HepG2 (cell line): ENCODE measurements around the gene FAM229A. TPM values are rescaled to one million over a fixed set of nuclear protein-coding genes. Genes with fewer than 3 reads are reported as not detected.
A peak's percentile ranks its signal among the peaks of the same experiment; 100 is the strongest.

Experiments
- ARNT2 ChIP-seq: sonication (generic); formaldehyde crosslinking; IDR thresholded peaks from 2 replicates; pipeline ENCODE4 v1.8.0; 2022; ENCODE audit warnings: mild to moderate bottlenecking, low read depth, missing genetic modification reagents, moderate library complexity
- HDAC2 ChIP-seq: sonication (generic); formaldehyde crosslinking; IDR thresholded peaks from 2 replicates; pipeline ENCODE4 v1.4.0; 2020; ENCODE audit warnings: missing genetic modification reagents
- HMG20B ChIP-seq: conservative IDR thresholded peaks from 2 replicates; pipeline ENCODE4 v1.6.1; 2016; ENCODE audit warnings: missing genetic modification reagents, missing compliant biosample characterization
- KDM3A ChIP-seq: IDR thresholded peaks from 2 replicates; pipeline ENCODE4 v1.6.1; 2018; ENCODE audit warnings: low read depth, missing compliant biosample characterization
- KLF16 ChIP-seq, 2 experiments: sonication (generic) in 1 of 2; formaldehyde crosslinking in 1 of 2; IDR thresholded peaks; 2 replicates each; pipeline versions ENCODE4 v1.6.1 to v1.8.0; 2016 to 2023; ENCODE audit warnings: missing genetic modification reagents in 2 of 2, missing compliant biosample characterization in 1 of 2
- LRRFIP1 ChIP-seq: sonication (generic); formaldehyde crosslinking; conservative IDR thresholded peaks from 2 replicates; pipeline ENCODE4 v1.4.0; 2020; ENCODE audit warnings: missing genetic modification reagents
- RBM22 ChIP-seq: fragments of 200-400 bp; formaldehyde crosslinking; optimal IDR thresholded peaks from 2 replicates; pipeline ENCODE3; 2017; ENCODE audit warnings: mild to moderate bottlenecking, low read length, moderate library complexity
- TARDBP ChIP-seq: sonication (generic); formaldehyde crosslinking; IDR thresholded peaks from 2 replicates; pipeline ENCODE4 v1.8.0; 2022; ENCODE audit warnings: mild to moderate bottlenecking, missing genetic modification reagents
- TBX3 ChIP-seq: fragments of 450-650 bp; IDR thresholded peaks from 2 replicates; pipeline ENCODE4 v1.6.1; 2017; ENCODE audit warnings: antibody characterized with exemption, mild to moderate bottlenecking, inconsistent platforms, borderline replicate concordance
- ZBTB7A ChIP-seq: sonication (generic); formaldehyde crosslinking; IDR thresholded peaks from 2 replicates; pipeline ENCODE4 v1.8.0; 2022; ENCODE audit warnings: mild to moderate bottlenecking, missing genetic modification reagents
- ZFP36L1 ChIP-seq: sonication (generic); formaldehyde crosslinking; IDR thresholded peaks from 2 replicates; pipeline ENCODE4 v1.8.0; 2022; ENCODE audit warnings: mild to moderate bottlenecking, missing genetic modification reagents, moderate library complexity
- ZNF687 ChIP-seq: sonication (generic); formaldehyde crosslinking; IDR thresholded peaks from 2 replicates; pipeline ENCODE4 v1.5.1; 2020; ENCODE audit warnings: mild to moderate bottlenecking, missing genetic modification reagents, moderate library complexity
- ZNF790 ChIP-seq: sonication (generic); formaldehyde crosslinking; IDR thresholded peaks from 2 replicates; pipeline ENCODE4 v1.8.0; 2022; ENCODE audit warnings: missing genetic modification reagents, mild to moderate bottlenecking, borderline replicate concordance
- polyA plus RNA-seq, 8 experiments: library from polyadenylated mRNA; depleted of rRNA in 3 of 8; stranded (reverse) in 7 of 8; unstranded in 1 of 8; fragments of >200 nt; fragmentation: Illumina TruSeq in 4 of 8; extraction: Trizol in 4 of 8; gene quantifications; 2 replicates each; pipeline versions ENCODE4 v1.2.1 to v1.2.3, GENCODE V29; 2011 to 2016; ENCODE audit warnings: low read depth in 4 of 8, missing spikeins in 1 of 8, mixed read lengths in 1 of 8; ENCODE audit not compliant: insufficient read depth in 1 of 8
- total RNA-seq, 5 experiments: library from RNA; depleted of rRNA; stranded (reverse); fragments of >200 nt; fragmentation: Illumina TruSeq; extraction: Trizol; gene quantifications; 2 replicates each; pipeline ENCODE4 v1.2.3, GENCODE V29; 2016; ENCODE audit warnings: low read depth in 1 of 5

FAM229A gene
- total and polyA plus RNA-seq, 2 of the 13 experiments (the other 11 are each of a cell fraction or from before 2014, with no cell fraction given): 3.2 to 17.6 TPM

GRCh38 chr1:32349211-32349708 lies 13.0 kb downstream of the FAM229A start (continued):
- TF ChIP-seq ARNT2 (CRISPR knock-in tag): no peak
- no peak for TF ChIP-seq RBM22
- TF ChIP-seq TARDBP (CRISPR knock-in tag): 0 out of 2 replicates have a peak, but pooled peaks have one; percentile 31
- no peak for TF ChIP-seq KLF16 (CRISPR knock-in tag; IDR thresholded peaks at IDR 0.05)
- TF ChIP-seq TBX3: no peak
- no peak for TF ChIP-seq ZFP36L1 (CRISPR knock-in tag)
- no peak for TF ChIP-seq ZNF790 (CRISPR knock-in tag)
- TF ChIP-seq HDAC2 (CRISPR knock-in tag): peak; percentile 45; the same call in 1 of the 2 replicates
- no peak for TF ChIP-seq HMG20B (CRISPR knock-in tag)
- no peak for TF ChIP-seq KDM3A (CRISPR knock-in tag)
- no peak for TF ChIP-seq ZBTB7A (CRISPR knock-in tag)
- peak; percentile 80 for TF ChIP-seq ZNF687 (CRISPR knock-in tag)
- TF ChIP-seq LRRFIP1 (CRISPR knock-in tag): no peak
